NCI-H345 (cell line): Measurements from ENCODE around the gene LRRN1.

Experiments used
- DNase-seq: peaks from one replicate; lab custom pipeline; 2025; lab: John Stamatoyannopoulos, UW

LRRN1 gene

DNA sequence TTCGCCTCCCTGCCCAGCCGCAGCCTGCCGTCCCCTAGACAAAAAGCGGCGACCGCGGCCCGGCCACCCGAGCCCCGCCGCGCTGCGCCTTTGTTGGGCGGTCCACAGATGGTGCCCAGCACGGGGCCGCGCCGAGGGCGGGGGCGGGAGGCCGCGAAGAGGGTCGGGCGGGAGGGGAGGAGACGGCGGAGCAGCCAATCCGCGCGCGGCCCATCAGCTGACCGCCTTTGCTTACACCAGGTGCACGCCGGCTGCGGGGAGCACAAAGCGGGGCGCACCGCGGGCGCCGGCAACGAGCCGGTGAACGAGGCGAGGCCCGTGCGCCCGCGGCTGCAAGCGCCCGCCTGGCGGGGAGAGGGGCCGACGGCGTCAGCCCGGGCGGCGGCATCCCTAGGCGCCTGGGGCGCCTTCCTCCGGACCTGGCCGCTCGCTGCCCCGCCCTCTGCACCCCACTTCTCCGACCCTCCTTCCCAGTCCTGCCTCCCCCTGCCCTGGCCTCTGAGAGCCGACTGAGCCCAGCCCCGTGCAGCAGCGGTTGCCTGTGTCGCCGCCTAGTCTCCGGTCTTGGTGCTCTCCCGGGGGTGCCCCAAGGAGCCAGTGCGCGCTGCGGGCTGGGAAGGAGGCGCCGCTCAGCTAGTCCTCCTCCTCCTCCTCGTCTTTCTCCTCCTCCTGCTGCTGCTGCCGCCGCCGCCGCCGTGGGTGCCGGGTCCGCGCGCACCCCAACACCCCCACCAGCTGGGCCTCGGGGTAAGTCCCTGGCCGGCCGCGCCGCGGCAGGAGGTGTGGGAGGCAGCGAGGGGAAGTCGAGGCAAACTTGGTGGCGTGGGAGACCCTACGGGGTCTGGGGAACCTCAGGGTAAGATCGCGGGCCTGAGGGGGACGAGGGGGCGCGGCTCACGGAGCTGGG is at the start of gene LRRN1:
Gene LRRN1, plus strand, starts transcription at position 259 of the 907 bp plus-strand sequence. CDS start 45,211 bp downstream, outside the sequence.
- DNase-seq, result peak; percentile 85

GRCh38 chr3:3753416-3753815 is 45.8 kb upstream of the LRRN1 start:
- no peak for DNase-seq

DNA sequence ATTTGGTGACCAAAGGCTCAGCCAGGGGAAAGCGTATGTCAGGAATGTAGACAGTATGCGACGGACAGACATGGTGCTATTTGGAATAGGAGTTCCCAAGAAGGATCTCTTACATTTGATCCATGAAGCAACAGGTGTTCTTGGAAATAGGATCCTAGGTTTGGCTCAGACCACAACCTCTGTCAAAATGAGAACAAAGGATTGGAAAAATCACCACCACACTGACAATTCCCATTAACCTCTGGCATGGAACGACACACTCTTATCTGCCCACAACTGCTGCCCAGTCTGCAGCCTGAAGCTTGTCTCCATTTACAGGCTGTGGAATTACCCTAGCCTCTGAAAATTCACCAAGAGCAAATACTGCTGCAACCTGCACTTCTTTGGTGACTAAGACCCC is 33.6 kb upstream of the LRRN1 start:
- no peak for DNase-seq

DNA sequence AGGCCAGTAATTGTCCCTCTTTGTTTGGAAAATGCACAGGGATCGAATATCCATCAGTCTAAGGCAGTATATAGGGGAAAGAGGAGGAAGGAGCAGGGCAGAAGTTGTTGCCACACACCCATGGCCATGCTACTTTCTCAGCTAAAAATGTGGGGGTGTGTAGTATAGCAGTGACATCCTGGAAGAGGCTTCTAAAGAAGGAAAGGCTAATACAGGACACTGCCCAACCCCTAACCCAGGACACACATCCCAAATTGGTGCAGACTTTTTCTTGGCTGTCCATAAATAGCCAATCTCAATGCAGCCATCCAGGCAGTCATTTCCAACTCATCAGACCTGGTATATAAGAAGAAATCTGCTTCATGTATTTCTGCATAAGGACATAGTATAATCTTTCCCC is 33.1 kb upstream of the LRRN1 start:
- no peak for DNase-seq

DNA sequence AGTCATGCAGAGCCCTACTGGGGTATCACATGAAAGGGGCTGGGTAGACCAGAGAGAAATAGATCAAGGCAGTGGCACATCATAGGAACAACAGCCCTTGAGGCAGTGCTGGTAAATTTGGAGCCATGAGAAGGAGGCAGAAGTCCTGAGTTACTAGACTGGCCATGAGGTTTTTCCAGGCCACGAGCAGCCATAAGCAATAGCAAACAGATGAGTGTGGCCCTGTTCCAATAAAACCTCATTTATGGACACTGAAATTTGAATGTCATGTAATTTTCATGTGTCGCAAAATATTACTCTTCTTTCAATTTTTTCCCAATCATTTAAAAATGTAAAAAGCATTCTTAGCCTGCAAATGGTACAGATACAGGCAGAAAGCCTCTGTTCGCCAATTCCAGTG is 28.1 kb upstream of the LRRN1 start:
- no peak for DNase-seq

DNA sequence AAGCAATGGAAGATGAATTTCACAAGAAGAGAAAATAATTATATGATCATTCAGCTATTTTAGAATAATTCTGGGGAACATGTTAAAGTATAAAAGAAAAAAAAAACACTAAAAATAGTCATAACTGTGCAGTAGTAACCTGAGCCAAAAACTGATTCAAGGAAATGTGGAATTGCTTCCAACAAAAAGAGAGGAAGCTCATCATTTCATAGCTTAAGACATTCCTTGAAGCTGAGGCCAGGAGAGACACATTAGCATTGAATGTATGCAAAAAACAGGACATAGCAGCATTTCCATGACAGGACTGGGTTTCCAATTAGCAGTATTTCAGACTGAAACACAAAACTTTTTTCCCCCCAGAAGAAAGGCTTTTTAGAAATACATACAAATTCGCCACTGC is 27.7 kb upstream of the LRRN1 start:
- DNase-seq, result no peak

GRCh38 chr3:3772338-3772737 is 26.9 kb upstream of the LRRN1 start:
- no peak for DNase-seq

DNA sequence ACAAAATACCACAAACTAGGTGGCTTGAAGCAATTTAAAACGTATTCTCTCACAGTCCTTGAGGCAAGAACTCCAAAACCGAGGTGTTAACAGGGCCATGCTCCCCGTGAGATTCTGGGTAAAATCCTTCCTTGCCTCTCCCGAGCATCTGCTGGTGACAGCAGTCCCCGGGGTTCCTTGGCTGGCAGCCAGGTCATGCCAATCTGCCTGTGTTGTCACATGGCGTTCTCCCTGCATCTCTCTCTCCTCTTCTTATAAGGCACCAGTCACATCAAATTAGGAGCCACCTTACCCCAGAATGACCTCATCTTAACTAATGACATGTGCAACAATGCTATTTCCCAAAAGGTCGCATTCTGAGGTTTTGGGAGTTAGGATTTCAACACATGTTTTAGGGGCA is 26.3 kb upstream of the LRRN1 start:
- peak; percentile 67 for DNase-seq

GRCh38 chr3:3776607-3777006 is 22.6 kb upstream of the LRRN1 start:
- DNase-seq, result no peak

DNA sequence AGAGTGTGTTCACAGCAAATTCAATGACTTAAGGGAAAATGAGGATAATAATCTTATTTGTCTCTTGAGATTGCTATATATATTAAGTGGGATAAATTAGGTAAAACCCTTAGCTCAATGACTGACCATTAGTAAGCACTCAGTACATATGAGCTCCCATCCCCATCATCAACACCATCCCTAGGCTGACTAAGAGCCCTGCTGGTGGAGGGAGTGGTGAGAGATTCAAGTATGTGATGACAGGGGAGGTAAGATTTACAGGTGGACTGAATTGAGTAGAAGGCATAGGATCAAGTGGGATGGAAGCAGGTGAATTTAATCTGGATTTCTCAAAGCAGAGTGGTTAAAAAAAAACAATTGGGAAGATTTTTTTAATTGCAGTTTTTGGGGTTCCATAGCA is 21.0 kb upstream of the LRRN1 start:
- DNase-seq, result no peak

DNA sequence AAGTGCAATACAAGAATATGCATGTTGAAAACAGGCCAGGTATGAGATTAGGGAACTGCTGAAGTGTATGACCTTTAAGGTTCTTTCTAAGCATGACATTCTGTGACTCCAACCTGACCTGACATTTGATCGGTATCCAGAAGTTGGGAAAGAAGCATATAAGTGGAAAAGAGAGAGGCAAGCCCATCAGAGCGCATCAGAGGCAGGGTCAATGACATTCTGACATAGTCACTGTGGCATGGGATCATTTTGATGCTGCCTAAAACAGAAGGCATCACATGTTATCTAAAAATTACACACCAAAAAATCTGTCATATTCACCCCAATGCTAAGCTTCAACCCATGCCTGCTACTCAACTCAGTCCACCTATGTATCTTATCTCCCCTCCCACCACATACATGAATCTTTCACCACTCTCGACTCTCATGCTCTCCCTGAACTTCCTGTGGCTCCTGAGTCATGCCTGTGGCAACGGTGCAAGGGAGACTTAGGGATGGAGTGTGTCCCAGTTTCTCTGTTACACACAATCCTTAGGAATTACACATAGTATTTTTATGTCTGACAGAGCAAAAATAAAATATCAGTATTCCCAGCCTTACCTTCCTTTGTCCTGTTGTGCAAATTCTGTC is 20.5 kb upstream of the LRRN1 start:
- no peak for DNase-seq

GRCh38 chr3:3782457-3782856 is 16.8 kb upstream of the LRRN1 start:
- no peak for DNase-seq

DNA sequence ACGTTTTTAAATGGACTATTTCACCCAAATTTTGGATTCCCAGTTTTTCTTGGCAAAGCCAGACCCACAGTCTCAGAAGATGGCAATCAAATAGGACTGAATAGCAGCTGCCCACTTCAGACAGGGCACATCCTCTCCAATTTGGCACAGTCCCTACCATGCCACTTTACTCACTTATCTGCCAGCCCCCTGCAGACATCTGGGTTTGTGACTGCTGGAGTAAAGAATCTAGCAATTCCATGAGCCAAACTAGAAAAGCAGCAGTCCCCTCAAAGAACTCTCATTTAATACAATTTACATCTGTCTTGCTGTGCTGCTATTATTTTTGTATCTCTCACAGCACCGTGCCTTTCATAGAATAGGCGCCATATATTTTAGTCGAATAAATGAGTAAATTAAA is 16.0 kb upstream of the LRRN1 start:
- DNase-seq, result no peak

- no peak for DNase-seq
Observed at GRCh38 chr3:3783696-3784095, 15.5 kb upstream of the LRRN1 start.

GRCh38 chr3:3792391-3792790 is 6.8 kb upstream of the LRRN1 start:
- DNase-seq, result no peak

DNA sequence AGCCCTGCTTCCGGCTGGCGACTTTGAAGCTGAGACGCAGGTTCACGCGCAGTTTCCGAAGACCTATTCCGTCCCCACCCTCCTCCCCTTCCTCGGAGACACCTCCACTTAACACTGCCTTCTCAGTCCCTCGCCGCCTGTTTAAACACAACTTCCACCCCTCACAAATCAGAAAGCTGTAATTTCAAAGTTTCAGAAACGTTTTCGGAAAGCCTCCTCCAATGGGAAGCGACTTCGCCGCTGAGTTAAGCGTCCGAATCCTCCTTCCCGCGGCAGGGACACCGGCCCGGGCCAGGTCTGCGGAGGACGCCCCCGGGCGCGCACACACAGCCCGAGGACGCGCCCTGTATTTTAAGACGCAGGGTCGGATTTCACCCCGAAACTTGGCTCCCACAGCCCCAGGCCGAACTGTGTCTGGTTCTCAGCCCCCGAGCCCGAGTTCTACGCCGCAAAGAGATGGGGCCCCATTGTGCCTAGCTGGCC is 559 bp upstream of the LRRN1 start:
- no peak for DNase-seq

GRCh38 chr3:3800080-3800455 is 837 bp downstream of the LRRN1 start:
- peak; percentile 6 for DNase-seq

DNA sequence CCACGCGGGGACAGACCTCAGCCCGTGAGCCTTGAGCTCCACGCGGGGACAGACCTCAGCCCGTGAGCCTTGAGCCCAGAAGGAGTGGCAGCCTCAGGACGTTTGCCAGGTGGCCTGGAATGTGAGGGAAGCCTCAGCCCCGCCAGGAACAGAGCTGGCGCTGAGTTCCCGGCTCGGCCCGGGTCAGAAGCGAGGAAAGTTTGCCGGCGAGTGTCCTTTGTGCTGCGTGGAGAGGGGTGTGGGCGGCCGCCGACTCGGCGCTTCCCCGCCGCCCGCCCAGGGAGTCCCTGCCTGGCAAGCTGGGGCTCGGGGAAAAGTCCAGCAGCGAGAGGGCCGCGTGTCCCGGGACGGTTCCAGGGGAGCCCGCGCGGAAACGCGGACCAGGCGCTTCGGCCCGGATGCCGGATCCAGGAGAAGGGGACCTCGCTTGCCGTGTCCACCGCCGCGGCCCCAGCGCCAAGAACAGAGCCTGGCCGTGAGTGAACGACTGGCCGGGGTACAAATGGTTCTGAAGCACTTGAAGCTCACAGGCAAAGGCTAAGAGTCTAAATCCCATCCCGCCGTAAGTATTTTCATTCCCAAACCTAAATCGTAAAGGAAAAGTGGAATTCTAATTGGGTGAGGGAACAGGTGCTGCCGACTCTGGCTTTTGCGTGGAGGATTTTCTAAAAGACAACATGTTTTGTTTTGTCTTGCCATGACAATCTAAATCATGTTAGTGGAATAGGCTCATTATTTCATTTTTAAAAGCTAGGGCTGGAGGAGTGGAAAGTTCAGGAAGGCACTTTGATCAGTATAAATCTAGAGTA is 1.7 kb downstream of the LRRN1 start:
- DNase-seq, result no peak

DNA sequence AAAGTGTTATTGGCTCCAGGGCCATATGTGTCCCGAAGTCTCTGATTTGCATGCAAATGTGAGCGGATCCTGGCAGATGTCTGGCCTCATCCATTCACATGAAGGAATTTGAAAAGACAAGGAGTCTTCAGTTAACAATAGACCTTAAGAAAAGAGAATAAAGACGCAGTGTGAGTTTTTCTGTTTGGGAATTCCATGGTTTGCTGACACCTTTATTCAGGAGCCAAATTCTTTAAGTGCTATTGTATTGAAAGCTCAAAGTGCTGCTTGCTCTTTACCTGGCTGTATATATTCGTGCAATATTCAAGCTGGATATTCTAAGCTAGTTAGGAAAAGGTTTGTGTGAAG is 2.2 kb downstream of the LRRN1 start:
- no peak for DNase-seq

DNA sequence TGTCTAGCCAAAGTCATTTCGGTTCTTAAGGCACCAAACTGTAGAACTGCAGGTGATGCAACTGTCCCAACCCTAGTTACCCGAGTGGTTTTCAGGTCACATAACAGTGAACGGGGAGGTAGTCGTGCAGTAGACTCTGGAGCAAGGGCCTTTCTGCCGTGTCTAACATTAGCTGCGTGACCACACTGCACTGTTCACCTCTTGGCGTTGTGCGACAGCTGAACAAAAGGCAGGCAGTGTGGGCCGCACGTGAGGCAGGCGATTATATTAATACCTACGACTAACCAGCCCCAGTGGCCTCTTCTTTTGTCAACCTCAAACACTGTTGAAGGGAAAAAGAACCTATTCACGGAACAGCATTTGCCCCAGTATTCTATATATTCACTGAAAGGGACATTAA is 2.8 kb downstream of the LRRN1 start:
- no peak for DNase-seq

DNA sequence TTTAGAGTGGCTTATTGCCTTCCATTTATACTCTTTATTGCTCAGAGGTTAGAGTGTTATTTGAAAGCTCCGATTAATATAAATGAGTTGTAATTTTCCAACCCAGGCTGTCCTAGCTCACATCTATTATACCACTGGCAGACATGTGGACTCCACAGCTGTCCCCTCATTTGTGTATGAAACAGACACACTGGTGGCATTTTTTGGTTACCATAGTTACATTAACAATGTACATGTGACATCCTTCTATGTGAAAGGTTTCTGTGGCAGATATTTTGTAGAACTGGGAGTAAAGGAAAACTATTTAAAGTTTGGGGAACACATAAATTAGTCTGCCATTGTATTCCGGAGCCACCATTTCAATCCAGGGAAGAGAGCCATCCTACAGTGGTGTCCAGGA is 5.3 kb downstream of the LRRN1 start:
- DNase-seq, result no peak

GRCh38 chr3:3806092-3806491 is 6.9 kb downstream of the LRRN1 start:
- no peak for DNase-seq

GRCh38 chr3:3806856-3807255 is 7.6 kb downstream of the LRRN1 start:
- DNase-seq, result no peak
